Chondrocyte (in vitro differentiated cells): ENCODE data around the gene IL16. TPM values are rescaled to one million over a fixed set of nuclear protein-coding genes. Genes with fewer than 3 reads are reported as not detected.

ENCODE experiments used
- DNase-seq: peaks from one replicate; pipeline ENCODE4 v3.0.0; 2021; ENCODE audit warnings: mixed read lengths, low spot score
- H3K27ac Mint-ChIP-seq: one replicate; pipeline ENCODE4 v1.8.0; 2021; ENCODE audit warnings: mild to moderate bottlenecking, moderate library complexity, mixed read lengths; ENCODE audit not compliant: unreplicated experiment
- H3K27me3 Mint-ChIP-seq: 2 replicates; pipeline ENCODE4 v1.8.0; 2021; ENCODE audit warnings: low read depth, mixed read lengths
- H3K36me3 Mint-ChIP-seq: 2 replicates; pipeline ENCODE4 v1.8.0; 2021; ENCODE audit warnings: low read depth, mixed read lengths
- H3K4me1 Mint-ChIP-seq: 2 replicates; pipeline ENCODE4 v1.8.0; 2021; ENCODE audit warnings: low read depth, mild to moderate bottlenecking, mixed read lengths
- H3K4me3 Mint-ChIP-seq: one replicate; pipeline ENCODE4 v1.8.0; 2021; ENCODE audit warnings: mild to moderate bottlenecking, moderate library complexity, mixed read lengths; ENCODE audit not compliant: unreplicated experiment
- H3K9me3 Mint-ChIP-seq: 2 replicates; pipeline ENCODE4 v1.8.0; 2021; ENCODE audit warnings: low read depth, mixed read lengths
- total RNA-seq: library from RNA; stranded (reverse); gene quantifications from 3 replicates; pipeline ENCODE4 v1.2.1, GENCODE V29; 2021
- TF ChIP-seq, protein P1 (sequence below): fragments of 200-600 bp; sonication (generic); IDR thresholded peaks from 2 replicates; pipeline ENCODE4 v1.5.0; 2021; ENCODE audit warnings: antibody characterized with exemption, mild to moderate bottlenecking, moderate library complexity

IL16 gene
- total RNA-seq, 1 donor from 2014 or later, result 2.0 TPM

DNA sequence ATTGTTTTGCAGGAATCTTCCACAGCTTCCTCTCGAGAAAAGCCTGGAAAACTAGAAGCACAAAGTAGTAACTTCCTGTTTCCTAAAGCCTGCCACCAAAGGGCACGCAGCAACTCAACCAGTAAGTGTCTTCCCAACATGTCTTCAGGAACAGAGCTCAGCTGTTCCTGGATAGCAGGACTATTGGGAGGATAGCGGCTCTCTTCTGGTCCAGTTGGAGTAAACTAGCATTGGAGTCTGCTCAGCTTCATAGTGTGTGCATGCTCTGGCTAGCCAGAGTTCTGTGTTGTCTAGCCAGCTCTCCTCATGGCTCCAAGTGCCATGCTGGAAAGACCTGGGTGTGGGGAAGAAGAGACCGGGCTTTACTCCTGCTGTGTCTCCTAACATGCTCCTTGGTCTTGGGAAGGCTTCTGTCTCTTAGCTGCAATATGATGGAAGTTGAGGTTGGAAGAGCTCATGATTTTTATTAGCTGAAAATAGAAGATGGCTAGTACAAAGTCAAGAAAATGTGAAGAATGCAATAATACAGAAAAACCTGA is 63.1 kb downstream of the IL16 start:
- H3K27me3 Mint-ChIP-seq, result peaks cover 12% of the 10 kb centered on the region
- no peak overlapping the region for H3K4me3 Mint-ChIP-seq
- H3K27ac Mint-ChIP-seq, result no peak overlapping the region
- no peak for DNase-seq
- H3K36me3 Mint-ChIP-seq, result peaks cover 2% of the 10 kb centered on the region
- TF ChIP-seq, protein P1, sequence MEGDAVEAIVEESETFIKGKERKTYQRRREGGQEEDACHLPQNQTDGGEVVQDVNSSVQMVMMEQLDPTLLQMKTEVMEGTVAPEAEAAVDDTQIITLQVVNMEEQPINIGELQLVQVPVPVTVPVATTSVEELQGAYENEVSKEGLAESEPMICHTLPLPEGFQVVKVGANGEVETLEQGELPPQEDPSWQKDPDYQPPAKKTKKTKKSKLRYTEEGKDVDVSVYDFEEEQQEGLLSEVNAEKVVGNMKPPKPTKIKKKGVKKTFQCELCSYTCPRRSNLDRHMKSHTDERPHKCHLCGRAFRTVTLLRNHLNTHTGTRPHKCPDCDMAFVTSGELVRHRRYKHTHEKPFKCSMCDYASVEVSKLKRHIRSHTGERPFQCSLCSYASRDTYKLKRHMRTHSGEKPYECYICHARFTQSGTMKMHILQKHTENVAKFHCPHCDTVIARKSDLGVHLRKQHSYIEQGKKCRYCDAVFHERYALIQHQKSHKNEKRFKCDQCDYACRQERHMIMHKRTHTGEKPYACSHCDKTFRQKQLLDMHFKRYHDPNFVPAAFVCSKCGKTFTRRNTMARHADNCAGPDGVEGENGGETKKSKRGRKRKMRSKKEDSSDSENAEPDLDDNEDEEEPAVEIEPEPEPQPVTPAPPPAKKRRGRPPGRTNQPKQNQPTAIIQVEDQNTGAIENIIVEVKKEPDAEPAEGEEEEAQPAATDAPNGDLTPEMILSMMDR, result no peak
- no peaks in the 10 kb centered on the region for H3K9me3 Mint-ChIP-seq
- peaks cover 6% of the 10 kb centered on the region for H3K4me1 Mint-ChIP-seq

DNA sequence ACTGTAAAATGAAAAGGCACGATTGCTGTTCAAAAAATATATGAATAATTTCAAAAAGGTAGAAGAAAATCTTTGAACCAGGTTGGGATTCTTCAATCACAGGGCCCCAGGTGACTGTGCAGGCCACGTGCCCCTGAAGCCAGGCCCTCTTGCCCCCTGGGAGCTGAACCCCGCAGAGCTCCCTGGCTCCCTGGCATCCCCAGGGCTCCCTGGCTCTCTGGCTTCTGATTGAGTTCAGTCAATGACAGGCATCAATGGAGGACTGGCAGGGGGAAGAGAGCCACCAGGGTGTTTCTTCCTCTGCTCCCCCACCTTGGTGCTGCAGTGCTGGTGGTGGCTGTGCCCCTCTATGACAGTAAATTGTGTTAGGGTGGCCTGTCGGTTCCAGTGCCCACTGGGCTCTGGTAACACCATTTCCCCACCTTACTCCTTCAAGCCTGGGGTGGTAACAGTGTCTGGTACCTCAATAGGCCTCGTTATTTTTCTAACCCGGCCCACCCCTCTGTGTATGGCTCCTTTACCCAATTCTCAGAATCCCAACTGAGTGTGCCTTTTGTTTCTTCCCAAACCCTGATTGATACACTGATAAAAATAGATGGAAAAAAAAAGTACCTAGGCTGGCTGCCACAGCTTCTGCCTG is 64.6 kb downstream of the IL16 start:
- TF ChIP-seq, protein P1, result no peak
- no peak for DNase-seq
- Mint-ChIP-seq H3K27me3 (peaks cover 12% of the 10 kb centered on the region), H3K4me1 (peaks cover 20% of the 10 kb centered on the region), H3K4me3 (no peak overlapping the region), H3K27ac (no peak overlapping the region), H3K36me3 (peaks cover 2% of the 10 kb centered on the region), H3K9me3 (no peaks in the 10 kb centered on the region)

DNA sequence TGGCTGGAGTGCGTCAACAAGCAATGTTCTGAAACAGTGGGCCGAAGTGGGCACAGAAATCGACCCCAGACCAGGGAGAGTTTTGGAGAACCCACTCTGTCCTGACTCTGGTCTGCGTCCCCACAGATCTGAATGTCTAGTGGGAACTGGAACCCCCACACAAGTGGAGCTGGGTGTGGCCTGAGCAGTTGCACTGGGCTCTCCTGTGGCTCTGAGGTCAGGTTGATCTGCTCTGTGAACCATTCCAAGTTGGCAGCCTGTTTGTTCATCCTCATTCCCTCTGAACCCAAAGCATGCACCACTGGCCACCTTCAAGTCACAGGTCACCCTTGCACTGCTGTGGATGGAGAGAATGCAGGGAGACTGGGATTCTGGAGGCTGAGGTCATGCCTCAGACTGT is 66.8 kb downstream of the IL16 start:
- H3K27me3 Mint-ChIP-seq, result peaks cover 11% of the 10 kb centered on the region
- TF ChIP-seq, protein P1, result no peak
- H3K4me1 Mint-ChIP-seq, result peaks cover 17% of the 10 kb centered on the region

DNA sequence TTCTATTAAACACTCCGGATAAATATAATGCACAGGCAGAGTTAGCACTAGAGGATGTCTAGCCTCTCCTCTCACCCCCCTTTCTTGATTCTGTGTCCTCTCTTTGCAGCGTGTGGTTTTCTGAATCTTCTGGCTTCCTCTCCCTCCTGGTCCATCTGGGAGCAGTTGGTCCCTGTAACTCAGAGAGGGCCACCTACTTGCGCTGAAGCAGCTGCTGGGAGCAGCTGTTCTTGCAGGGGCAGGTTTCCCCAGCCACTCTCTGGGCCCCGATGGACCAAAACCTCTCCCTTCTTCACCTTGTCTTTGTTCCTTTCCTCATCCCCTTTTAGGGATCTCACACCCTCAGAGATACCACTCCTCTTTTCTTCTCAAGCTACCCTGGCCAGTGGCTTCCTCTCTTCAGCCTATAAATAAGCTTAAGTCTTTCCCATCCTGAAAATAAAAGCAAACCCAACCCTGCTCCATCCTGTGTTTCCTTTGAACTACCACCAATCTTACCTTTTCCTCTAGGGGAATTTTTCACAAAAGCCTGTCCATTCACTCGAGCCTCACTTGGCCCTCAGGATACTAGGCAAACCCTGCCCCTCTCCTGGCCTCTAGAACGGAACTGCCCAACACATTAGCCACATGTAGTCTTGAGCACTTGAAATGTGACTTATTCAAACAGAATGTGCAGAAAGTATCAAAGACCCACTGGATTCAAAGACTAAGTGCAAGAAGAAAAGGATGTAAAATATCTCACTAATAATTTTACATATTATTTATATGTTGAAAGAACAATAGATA is 67.6 kb downstream of the IL16 start:
- Mint-ChIP-seq H3K27me3 (peaks cover 11% of the 10 kb centered on the region), H3K4me3 (no peak overlapping the region), H3K4me1 (peaks cover 17% of the 10 kb centered on the region), H3K9me3 (no peaks in the 10 kb centered on the region), H3K36me3 (peaks cover 2% of the 10 kb centered on the region), H3K27ac (no peak overlapping the region)
- no peak for DNase-seq
- TF ChIP-seq, protein P1, result no peak

More for the DNA sequence above, 66.8 kb downstream of the IL16 start:
- no peak overlapping the region for H3K4me3 Mint-ChIP-seq
- no peak for DNase-seq
- H3K9me3 Mint-ChIP-seq, result no peaks in the 10 kb centered on the region
- H3K27ac Mint-ChIP-seq, result no peak overlapping the region
- H3K36me3 Mint-ChIP-seq, result peaks cover 2% of the 10 kb centered on the region

DNA sequence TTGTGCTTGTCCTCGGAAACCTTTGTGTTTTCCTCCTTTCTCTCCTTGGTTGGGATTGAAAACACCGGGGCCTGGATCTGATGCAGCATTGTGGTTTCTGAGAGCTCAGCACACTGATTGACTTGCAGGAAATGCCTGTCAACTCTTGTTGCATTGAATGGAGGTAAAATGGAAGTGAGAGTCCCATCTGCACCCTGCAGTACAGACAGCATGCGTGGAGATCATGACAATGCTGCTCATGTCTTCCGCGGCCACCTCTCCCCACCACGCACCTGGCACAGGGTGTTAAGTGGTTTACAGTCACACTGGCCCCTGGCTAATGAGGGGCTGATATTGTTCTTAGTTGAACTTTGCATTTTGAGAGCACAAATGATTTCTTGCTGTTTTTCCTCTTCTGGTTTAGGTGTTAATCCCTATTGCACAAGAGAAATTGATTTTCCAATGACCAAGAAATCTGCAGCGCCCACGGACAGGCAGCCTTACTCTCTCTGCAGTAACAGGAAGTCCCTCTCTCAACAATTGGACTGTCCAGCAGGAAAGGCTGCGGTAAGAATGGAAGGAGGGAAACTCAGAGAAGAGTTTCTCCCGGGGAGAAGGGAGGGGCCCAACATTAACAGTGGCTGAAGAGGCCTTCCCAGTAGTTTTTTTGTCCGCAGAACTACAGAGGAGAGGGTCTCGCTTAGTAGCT is 68.7 kb downstream of the IL16 start:
- Mint-ChIP-seq H3K36me3 (peaks cover 2% of the 10 kb centered on the region), H3K9me3 (no peaks in the 10 kb centered on the region), H3K4me1 (peaks cover 17% of the 10 kb centered on the region), H3K27me3 (peaks cover 8% of the 10 kb centered on the region), H3K27ac (no peak overlapping the region), H3K4me3 (peak overlapping the region; percentile 24)
- no peak for DNase-seq
- TF ChIP-seq, protein P1, result no peak
